Natural killer cell treated with Interleukin-12 subunit alpha and Interleukin-12 subunit beta and Interleukin-15 and Interleukin-18, amount 100 ng/mL, for 72 hours (primary cell): ENCODE data around the gene GOLM1. TPM values are rescaled to one million over a fixed set of nuclear protein-coding genes. Genes with fewer than 3 reads are reported as not detected.
"Not testable (repeated sequence)": the region's sequence is repeated elsewhere in the genome, so short reads cannot be mapped to it uniquely, and the experiment has no call there.

ENCODE experiments used
- ATAC-seq, 2 donors: fragments of 150-1000 bp; cut with Tn5 transposase in 1 of 2; sonication (Bioruptor Pico), chemical (Tn5 transposase) in 1 of 2; 2 replicates each; pipeline ENCODE4 v1.10.0; 2021
- DNase-seq: peaks from one replicate; pipeline ENCODE4 v3.0.0; 2022; ENCODE audit warnings: low spot score
- H3K27ac Mint-ChIP-seq, 2 donors: 1 replicate in 1 of 2; 2 replicates in 1 of 2; pipeline ENCODE4 v1.8.0; 2022; ENCODE audit warnings: mixed read lengths in 2 of 2, mild to moderate bottlenecking in 1 of 2, moderate library complexity in 1 of 2
- H3K27me3 Mint-ChIP-seq, 2 donors: 1 replicate in 1 of 2; 2 replicates in 1 of 2; pipeline ENCODE4 v1.8.0; 2022; ENCODE audit warnings: mixed read lengths in 2 of 2
- H3K36me3 Mint-ChIP-seq: one replicate; pipeline ENCODE4 v1.8.0; 2022; ENCODE audit warnings: mixed read lengths
- H3K4me1 Mint-ChIP-seq, 2 donors: 1 replicate in 1 of 2; 2 replicates in 1 of 2; pipeline ENCODE4 v1.8.0; 2022; ENCODE audit warnings: low read depth in 2 of 2, mixed read lengths in 2 of 2, mild to moderate bottlenecking in 1 of 2
- H3K4me3 Mint-ChIP-seq: one replicate; pipeline ENCODE4 v1.8.0; 2022; ENCODE audit warnings: mixed read lengths
- H3K9me3 Mint-ChIP-seq: 2 replicates; pipeline ENCODE4 v1.8.0; 2022; ENCODE audit warnings: mixed read lengths
- total RNA-seq, 2 donors: library from RNA; stranded (reverse); gene quantifications; one replicate each; pipeline ENCODE4 v1.2.3, GENCODE V29; 2022

Gene GOLM1
- total RNA-seq = 10 to 100 TPM in 1 of 2 donors, 1 to 10 TPM in 1; 3.6 to 20.5 TPM

- Mint-ChIP-seq H3K27me3 (peaks cover 22 to 25% of the 10 kb centered on the region in 2 donors), H3K9me3 (no peaks in the 10 kb centered on the region), H3K4me3 (peak within 1 kb of the TSS; percentile 88), H3K4me1 (peaks cover 13 to 20% of the 10 kb centered on the region in 2 donors), H3K36me3 (no peaks in the 10 kb centered on the region), H3K27ac (peak within 1 kb of the TSS; percentile 58 to 76)
- ATAC-seq = peak; percentile 88 to 94
- peak; percentile 70 for DNase-seq
These were observed at the start of gene GOLM1 for GRCh38 chr9:86098824-86099700. GOLM1 (minus strand) TSS chr9:86099558; CDS start chr9:86079320, 20,238 bp downstream.

- H3K4me3 Mint-ChIP-seq, DNase-seq, H3K4me1 Mint-ChIP-seq, H3K27ac Mint-ChIP-seq, ATAC-seq: not testable (repeated sequence)
- Mint-ChIP-seq H3K36me3 (peaks cover 15% of the 10 kb centered on the region), H3K27me3 (peaks cover 26 to 41% of the 10 kb centered on the region in 2 donors), H3K9me3 (peaks cover 18% of the 10 kb centered on the region)
These were observed 47.3 kb upstream of the GOLM1 start for GRCh38 chr9:86146671-86147070.

- DNase-seq, H3K4me3 Mint-ChIP-seq, H3K27ac Mint-ChIP-seq, ATAC-seq, H3K4me1 Mint-ChIP-seq: not testable (repeated sequence)
- peaks cover 26 to 41% of the 10 kb centered on the region in 2 donors for H3K27me3 Mint-ChIP-seq
- H3K36me3 Mint-ChIP-seq = peaks cover 15% of the 10 kb centered on the region
- peaks cover 18% of the 10 kb centered on the region for H3K9me3 Mint-ChIP-seq
These were observed 46.6 kb upstream of the GOLM1 start for GRCh38 chr9:86145960-86146359.

- Mint-ChIP-seq H3K27ac (no peak overlapping the region), H3K36me3 (peaks cover 15% of the 10 kb centered on the region), H3K4me3 (no peak overlapping the region), H3K9me3 (peaks cover 14% of the 10 kb centered on the region), H3K4me1 (no peaks in the 10 kb centered on the region), H3K27me3 (peaks cover 15 to 28% of the 10 kb centered on the region in 2 donors)
- ATAC-seq = no peak
- DNase-seq = no peak
These were observed 43.6 kb upstream of the GOLM1 start for GRCh38 chr9:86142973-86143372.

GRCh38 chr9:86141843-86142242 lies 42.5 kb upstream of the GOLM1 start:
- DNase-seq (no peak), ATAC-seq (no peak)
- no peak overlapping the region for H3K4me3 Mint-ChIP-seq
- peaks cover 10 to 21% of the 10 kb centered on the region in 2 donors for H3K27me3 Mint-ChIP-seq
- H3K4me1 Mint-ChIP-seq = no peaks in the 10 kb centered on the region
- peaks cover 8% of the 10 kb centered on the region for H3K9me3 Mint-ChIP-seq
- H3K27ac Mint-ChIP-seq = no peak overlapping the region
- H3K36me3 Mint-ChIP-seq = peaks cover 9% of the 10 kb centered on the region

- ATAC-seq (no peak), DNase-seq (no peak)
- H3K27me3 Mint-ChIP-seq = peaks cover 0 to 5% of the 10 kb centered on the region in 2 donors
- H3K27ac Mint-ChIP-seq = no peak overlapping the region
- H3K9me3 Mint-ChIP-seq = peaks cover 4% of the 10 kb centered on the region
- H3K36me3 Mint-ChIP-seq = no peaks in the 10 kb centered on the region
- no peaks in the 10 kb centered on the region for H3K4me1 Mint-ChIP-seq
- no peak overlapping the region for H3K4me3 Mint-ChIP-seq
These were observed 36.0 kb upstream of the GOLM1 start for GRCh38 chr9:86135371-86135770.

- Mint-ChIP-seq H3K27me3 (peaks cover 0 to 5% of the 10 kb centered on the region in 2 donors), H3K4me3 (no peak overlapping the region), H3K36me3 (no peaks in the 10 kb centered on the region), H3K9me3 (peaks cover 4% of the 10 kb centered on the region), H3K27ac (no peak overlapping the region), H3K4me1 (no peaks in the 10 kb centered on the region)
- DNase-seq (no peak), ATAC-seq (no peak)
These were observed 35.0 kb upstream of the GOLM1 start for GRCh38 chr9:86134361-86134760.

- H3K9me3 Mint-ChIP-seq = peaks cover 4% of the 10 kb centered on the region
- ATAC-seq (no peak), DNase-seq (no peak)
- H3K27me3 Mint-ChIP-seq = peaks cover 3 to 8% of the 10 kb centered on the region in 2 donors
- H3K4me3 Mint-ChIP-seq = no peak overlapping the region
- H3K27ac Mint-ChIP-seq = no peak overlapping the region
- no peaks in the 10 kb centered on the region for H3K36me3 Mint-ChIP-seq
- no peaks in the 10 kb centered on the region for H3K4me1 Mint-ChIP-seq
These were observed 29.0 kb upstream of the GOLM1 start for GRCh38 chr9:86128235-86128822.

- Mint-ChIP-seq H3K27ac (no peak overlapping the region), H3K9me3 (peaks cover 2% of the 10 kb centered on the region), H3K4me1 (no peaks in the 10 kb centered on the region), H3K27me3 (peaks cover 6 to 12% of the 10 kb centered on the region in 2 donors), H3K4me3 (no peak overlapping the region), H3K36me3 (no peaks in the 10 kb centered on the region)
- DNase-seq (no peak), ATAC-seq (peak in 1 of 2 donors; percentile 33)
These were observed 27.9 kb upstream of the GOLM1 start for GRCh38 chr9:86126998-86127972.

GRCh38 chr9:86122311-86122710 lies 23.0 kb upstream of the GOLM1 start:
- Mint-ChIP-seq H3K9me3 (no peaks in the 10 kb centered on the region), H3K27ac (no peak overlapping the region), H3K4me1 (no peaks in the 10 kb centered on the region), H3K4me3 (no peak overlapping the region), H3K36me3 (no peaks in the 10 kb centered on the region), H3K27me3 (peaks cover 6 to 8% of the 10 kb centered on the region in 2 donors)
- ATAC-seq (no peak), DNase-seq (no peak)

GRCh38 chr9:86119457-86119856 lies 20.1 kb upstream of the GOLM1 start:
- H3K4me3 Mint-ChIP-seq = no peak overlapping the region
- peaks cover 6 to 11% of the 10 kb centered on the region in 2 donors for H3K27me3 Mint-ChIP-seq
- ATAC-seq (no peak), DNase-seq (no peak)
- no peaks in the 10 kb centered on the region for H3K9me3 Mint-ChIP-seq
- H3K4me1 Mint-ChIP-seq = no peaks in the 10 kb centered on the region
- no peaks in the 10 kb centered on the region for H3K36me3 Mint-ChIP-seq
- H3K27ac Mint-ChIP-seq = no peak overlapping the region

GRCh38 chr9:86116425-86116824 lies 17.1 kb upstream of the GOLM1 start:
- Mint-ChIP-seq H3K4me1 (no peaks in the 10 kb centered on the region), H3K9me3 (no peaks in the 10 kb centered on the region), H3K36me3 (no peaks in the 10 kb centered on the region), H3K4me3 (no peak overlapping the region), H3K27ac (no peak overlapping the region), H3K27me3 (peaks cover 0 to 6% of the 10 kb centered on the region in 2 donors)
- no peak for ATAC-seq
- no peak for DNase-seq

GRCh38 chr9:86115886-86116285 lies 16.5 kb upstream of the GOLM1 start:
- ATAC-seq = no peak
- H3K27me3 Mint-ChIP-seq = peaks cover 0 to 6% of the 10 kb centered on the region in 2 donors
- H3K4me1 Mint-ChIP-seq = no peaks in the 10 kb centered on the region
- no peak for DNase-seq
- H3K27ac Mint-ChIP-seq = no peak overlapping the region
- no peaks in the 10 kb centered on the region for H3K36me3 Mint-ChIP-seq
- no peaks in the 10 kb centered on the region for H3K9me3 Mint-ChIP-seq
- H3K4me3 Mint-ChIP-seq = no peak overlapping the region
